Body of pancreas (tissue), 4 donors: ENCODE data around the gene ARPC2.

ENCODE experiments used
- POLR2A ChIP-seq, 3 donors: fragments of 450-650 bp; IDR thresholded peaks; one replicate each; pipeline ENCODE4 v1.6.1; 2016; ENCODE audit warnings: antibody characterized with exemption in 3 of 3, mild to moderate bottlenecking in 2 of 3
- TF ChIP-seq, protein P1 (sequence below), 7 experiments: fragments of 450-650 bp in 4 of 7; fragments of 200-600 bp in 3 of 7; sonication (generic) in 3 of 7; IDR thresholded peaks; one replicate each; pipeline ENCODE4 v1.5.1; 2016 to 2019; ENCODE audit warnings: antibody characterized with exemption in 7 of 7

- TF ChIP-seq, protein P1, sequence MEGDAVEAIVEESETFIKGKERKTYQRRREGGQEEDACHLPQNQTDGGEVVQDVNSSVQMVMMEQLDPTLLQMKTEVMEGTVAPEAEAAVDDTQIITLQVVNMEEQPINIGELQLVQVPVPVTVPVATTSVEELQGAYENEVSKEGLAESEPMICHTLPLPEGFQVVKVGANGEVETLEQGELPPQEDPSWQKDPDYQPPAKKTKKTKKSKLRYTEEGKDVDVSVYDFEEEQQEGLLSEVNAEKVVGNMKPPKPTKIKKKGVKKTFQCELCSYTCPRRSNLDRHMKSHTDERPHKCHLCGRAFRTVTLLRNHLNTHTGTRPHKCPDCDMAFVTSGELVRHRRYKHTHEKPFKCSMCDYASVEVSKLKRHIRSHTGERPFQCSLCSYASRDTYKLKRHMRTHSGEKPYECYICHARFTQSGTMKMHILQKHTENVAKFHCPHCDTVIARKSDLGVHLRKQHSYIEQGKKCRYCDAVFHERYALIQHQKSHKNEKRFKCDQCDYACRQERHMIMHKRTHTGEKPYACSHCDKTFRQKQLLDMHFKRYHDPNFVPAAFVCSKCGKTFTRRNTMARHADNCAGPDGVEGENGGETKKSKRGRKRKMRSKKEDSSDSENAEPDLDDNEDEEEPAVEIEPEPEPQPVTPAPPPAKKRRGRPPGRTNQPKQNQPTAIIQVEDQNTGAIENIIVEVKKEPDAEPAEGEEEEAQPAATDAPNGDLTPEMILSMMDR (IDR thresholded peaks at IDR 0.05): no peak
- TF ChIP-seq POLR2A (IDR thresholded peaks at IDR 0.05): no peak
Observed at GRCh38 chr2:218179782-218180181, 37.2 kb upstream of the ARPC2 start.
